H1 (cell line): ENCODE data around the gene SOBP.

Experiments
- ASH2L ChIP-seq: fragments of 200-600, 300-600 bp; sonication (generic); IDR thresholded peaks from one replicate; pipeline ENCODE4 v1.7.1; 2017; ENCODE audit warnings: low read length
- BACH1 ChIP-seq: IDR thresholded peaks from 2 replicates; pipeline ENCODE4 v1.6.1; 2012; ENCODE audit warnings: low read length, improper control_type of control experiment
- GABPA ChIP-seq: IDR thresholded peaks from 2 replicates; pipeline ENCODE4 v1.6.1; 2011; ENCODE audit warnings: mild to moderate bottlenecking, low read length, moderate library complexity, borderline replicate concordance; ENCODE audit not compliant: insufficient read depth
- HDAC2 ChIP-seq, 2 experiments: fragments of 300-600 bp in 1 of 2; sonication (generic) in 1 of 2; IDR thresholded peaks; 2 replicates each; pipeline ENCODE4 v1.6.1; 2011 to 2012; ENCODE audit warnings: low read depth in 2 of 2, low read length in 2 of 2, mild to moderate bottlenecking in 2 of 2, moderate library complexity in 2 of 2, borderline replicate concordance in 1 of 2, inconsistent platforms in 1 of 2
- MAFK ChIP-seq: IDR thresholded peaks from 2 replicates; pipeline ENCODE4 v1.6.1; 2012; ENCODE audit warnings: low read depth, mild to moderate bottlenecking, improper control_type of control experiment, low read length
- POLR2A ChIP-seq, 2 experiments: IDR thresholded peaks; 1 replicate in 1 of 2; 2 replicates in 1 of 2; pipeline ENCODE4 v1.6.1; 2011; ENCODE audit warnings: low read depth in 2 of 2, low read length in 2 of 2, mild to moderate bottlenecking in 2 of 2; ENCODE audit errors: control extremely low read depth in 1 of 2
- POLR2AphosphoS5 ChIP-seq: IDR thresholded peaks from 2 replicates; pipeline ENCODE4 v1.6.1; 2011; ENCODE audit warnings: low read depth, low read length
- SIN3A ChIP-seq, 2 experiments: IDR thresholded peaks in 1 of 2; conservative IDR thresholded peaks in 1 of 2; 2 replicates each; pipeline ENCODE4 v1.6.1; 2011 to 2012; ENCODE audit warnings: low read length in 2 of 2, improper control_type of control experiment in 1 of 2, low read depth in 1 of 2, mild to moderate bottlenecking in 1 of 2

DNA sequence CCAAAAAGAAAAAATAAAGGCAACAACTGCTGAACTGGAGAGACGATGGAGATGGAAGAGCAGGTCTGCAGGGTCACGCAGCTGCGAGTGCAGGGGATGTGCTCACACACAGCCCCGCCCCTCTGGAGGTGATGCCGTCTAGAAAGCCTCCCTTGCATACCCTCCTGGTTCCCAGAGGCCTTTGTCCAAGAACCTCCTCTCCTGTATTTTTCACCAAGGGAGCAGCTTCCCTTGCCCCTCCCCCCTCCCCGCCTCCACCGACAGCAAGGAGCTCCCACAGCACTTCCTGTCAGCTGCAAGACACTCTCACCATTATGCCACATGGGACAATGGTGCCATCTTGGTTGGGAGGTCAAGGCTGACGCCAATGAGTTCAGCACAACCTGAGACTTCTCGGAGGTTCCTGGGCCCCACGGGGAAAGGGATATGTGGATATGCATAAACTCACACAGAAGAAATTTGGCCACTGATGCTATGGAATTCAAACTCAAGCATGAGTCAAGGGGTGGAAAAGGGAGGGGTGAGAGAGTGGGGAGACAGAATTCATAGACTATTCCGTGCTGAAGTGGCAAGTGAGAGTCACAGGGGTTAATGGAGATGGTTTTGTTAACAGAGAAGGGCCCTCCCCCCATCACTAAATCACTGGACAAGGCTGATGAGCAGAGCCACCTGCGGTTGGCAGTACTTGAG lies 201.3 kb downstream of the SOBP start:
- TF ChIP-seq POLR2AphosphoS5: no peak
- TF ChIP-seq GABPA: no peak
- TF ChIP-seq HDAC2 (IDR thresholded peaks at IDR 0.05; ENCODE audit: borderline replicate concordance in 1 of 2, low read depth in 2 of 2, low read length in 2 of 2): no peak
- no peak for TF ChIP-seq BACH1
- no peak for TF ChIP-seq POLR2A (IDR thresholded peaks at IDR 0.05; ENCODE audit: control extremely low read depth in 1 of 2, low read depth in 2 of 2, low read length in 2 of 2)
- no peak for TF ChIP-seq MAFK
- TF ChIP-seq SIN3A (conservative IDR thresholded peaks at IDR 0.05 in 1 of 2, IDR thresholded peaks at IDR 0.05 in 1 of 2; ENCODE audit: low read depth in 1 of 2, low read length in 2 of 2): no peak
- no peak for TF ChIP-seq ASH2L
